ENCODE measurements around the gene ORC6. TPM values are rescaled to one million over a fixed set of nuclear protein-coding genes. Genes with fewer than 3 reads are reported as not detected.
"Not testable (repeated sequence)": the region's sequence is repeated elsewhere in the genome, so short reads cannot be mapped to it uniquely, and the experiment has no call there.

The ORC6 gene
- total and polyA plus RNA-seq, 8 donors, result 0.09 to 1.2 (median 0.53) TPM

DNA sequence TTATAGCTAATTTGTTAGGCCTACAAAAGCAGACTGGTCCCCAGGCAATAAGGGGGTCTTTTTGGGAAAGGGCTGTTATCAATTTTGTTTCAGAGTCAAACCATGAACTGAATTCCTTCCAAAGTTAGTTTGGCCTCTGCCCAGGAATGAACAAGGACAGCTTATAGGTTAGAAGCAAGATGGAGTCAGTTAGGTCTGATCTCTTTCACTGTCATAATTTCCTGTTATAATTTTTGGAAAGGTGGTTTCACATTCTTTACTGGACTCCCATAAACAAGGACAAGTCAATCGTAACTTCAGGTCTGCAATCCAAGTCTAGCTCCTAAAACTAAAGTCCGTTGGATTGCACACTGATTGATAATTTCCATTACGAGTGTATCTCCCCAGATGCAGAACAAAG lies 38.2 kb upstream of the ORC6 start:
- TF ChIP-seq CTCF (IDR thresholded peaks at IDR 0.05), result no peak
- ATAC-seq (no peak), DNase-seq (no peak), FAIRE-seq (no peak)
- Histone ChIP-seq H3K27me3 (no peaks in the 10 kb centered on the region), H3K9me3 (no peaks in the 10 kb centered on the region), H3K4me3 (no peak overlapping the region), H3K27ac (no peak overlapping the region), H3K4me1 (no peaks in the 10 kb centered on the region), H3K36me3 (no peaks in the 10 kb centered on the region)
- WGBS, 2 donors, result 71 to 74% methylated on average over 3 of the region's 3 CpGs
- intact Hi-C loops (cut with DNase I), result no loop called here

- intact Hi-C loops (cut with DNase I), result no loop called here
- TF ChIP-seq CTCF (IDR thresholded peaks at IDR 0.05), result no peak
- no peaks in the 10 kb centered on the region for H3K27me3 ChIP-seq
- no peak overlapping the region for H3K27ac ChIP-seq
- H3K36me3 ChIP-seq, result peaks cover 0 to 32% (median 0%) of the 10 kb centered on the region in 3 donors
- FAIRE-seq, result no peak
- H3K4me1 ChIP-seq, result no peaks in the 10 kb centered on the region
- 82 to 88% methylated on average over 1 of the region's 1 CpG for WGBS, 2 donors
- DNase-seq, result peak in 1 of 6 donors; percentile 49
- no peak overlapping the region for H3K4me3 ChIP-seq
- peak in 3 of 4 donors; percentile 30 to 85 (median 72) for ATAC-seq
- H3K9me3 ChIP-seq, result no peaks in the 10 kb centered on the region
These were observed 30.5 kb upstream of the ORC6 start for GRCh38 chr16:46658925-46659324.

DNA sequence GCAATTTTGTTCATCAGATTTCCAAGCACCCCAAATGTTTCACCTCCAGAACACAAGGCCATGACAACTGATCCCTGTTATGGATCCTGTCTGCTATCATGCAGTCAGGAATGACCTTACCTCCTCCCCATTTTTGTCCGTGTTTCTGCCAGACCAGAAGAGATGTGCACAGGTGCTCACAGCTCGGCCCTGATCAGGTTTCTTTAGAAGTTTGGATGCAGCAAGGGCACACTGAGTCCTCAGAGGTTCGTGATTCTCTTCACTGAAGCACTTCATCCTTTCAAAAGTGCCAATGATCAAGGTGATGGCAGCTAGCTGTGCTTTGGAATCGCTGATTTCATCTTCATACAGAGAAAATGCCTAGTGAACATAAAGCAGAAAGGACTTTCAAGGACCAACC lies 27.3 kb upstream of the ORC6 start:
- ATAC-seq, result no peak
- Histone ChIP-seq H3K36me3 (peaks cover 0 to 54% (median 0%) of the 10 kb centered on the region in 3 donors), H3K4me3 (no peak overlapping the region), H3K27ac (no peak overlapping the region), H3K9me3 (no peaks in the 10 kb centered on the region), H3K4me1 (no peaks in the 10 kb centered on the region), H3K27me3 (no peaks in the 10 kb centered on the region)
- FAIRE-seq, result no peak
- TF ChIP-seq CTCF (IDR thresholded peaks at IDR 0.05), result no peak
- DNase-seq, result no peak
- WGBS, 2 donors, result 65 to 69% methylated on average over 4 of the region's 4 CpGs
- intact Hi-C loops (cut with DNase I), result no loop called here

DNA sequence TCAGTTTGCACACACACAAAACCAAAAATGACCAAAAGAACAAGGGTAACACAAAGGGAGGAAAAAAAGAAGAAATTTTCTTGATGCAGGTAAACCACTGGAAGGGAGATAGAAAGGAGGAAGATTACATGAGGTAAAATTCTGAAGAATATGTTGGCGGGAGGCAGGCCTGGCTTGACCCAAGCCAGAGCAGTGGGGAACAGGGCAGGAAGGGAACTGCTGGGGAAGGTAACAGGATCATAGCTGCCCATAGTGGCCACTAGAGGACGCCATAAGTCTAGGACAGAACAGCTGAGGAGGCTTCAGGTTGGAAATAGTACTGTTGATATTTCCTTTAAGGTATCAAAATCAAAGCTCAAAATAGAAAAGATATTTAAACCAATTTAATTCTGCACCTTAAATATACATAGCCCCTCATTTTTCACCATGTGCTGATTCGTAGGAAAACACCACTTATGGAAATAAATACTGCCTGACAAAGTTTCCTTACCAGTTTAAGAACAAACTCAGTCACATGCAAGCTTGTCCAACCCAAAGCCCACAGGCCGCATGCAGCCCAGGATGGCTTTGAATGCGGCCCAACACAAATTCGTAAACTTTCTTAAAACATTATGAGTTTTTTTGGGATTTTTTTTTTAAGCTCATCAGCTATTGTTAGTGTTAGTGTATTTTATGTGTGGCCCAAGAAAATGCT lies 16.0 kb upstream of the ORC6 start:
- 64 to 73% methylated on average over 6 of the region's 6 CpGs for WGBS, 2 donors
- peaks cover 0 to 36% (median 24%) of the 10 kb centered on the region in 3 donors for H3K36me3 ChIP-seq
- intact Hi-C loops (cut with DNase I), result no loop called here

DNA sequence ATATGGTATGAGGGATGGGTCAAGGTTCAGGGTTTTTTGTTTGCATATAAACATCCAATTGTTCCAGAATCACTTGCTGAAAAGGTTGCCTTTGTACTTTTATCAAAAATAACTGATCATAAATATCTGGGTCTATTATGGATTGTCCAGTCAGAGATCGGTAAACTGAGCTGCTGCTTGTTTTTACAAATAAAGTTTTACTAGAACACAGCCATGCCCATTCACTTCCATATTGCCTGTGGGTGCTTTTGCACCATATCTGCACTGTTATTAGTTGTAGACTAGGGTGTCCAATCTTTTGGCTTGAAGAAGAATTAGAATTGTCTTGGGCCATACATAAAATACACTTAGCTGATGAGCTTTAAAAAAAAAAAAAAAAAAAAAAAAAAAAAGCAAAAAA lies 11.5 kb upstream of the ORC6 start:
- DNase-seq; intact Hi-C loops (cut with DNase I); FAIRE-seq; H3K4me1 ChIP-seq; H3K27me3 ChIP-seq; H3K4me3 ChIP-seq; H3K9me3 ChIP-seq; H3K27ac ChIP-seq; ATAC-seq: not testable (repeated sequence)
- peaks cover 0 to 34% (median 4%) of the 10 kb centered on the region in 3 donors for H3K36me3 ChIP-seq
- WGBS, 2 donors, result 96 to 97% methylated on average over 1 of the region's 1 CpG

More for the DNA sequence above, 16.0 kb upstream of the ORC6 start:
- DNase-seq (peak in 3 of 6 donors; percentile 26 to 36 (median 28)), FAIRE-seq (no peak), ATAC-seq (peak; percentile 75 to 94 (median 90))
- no peaks in the 10 kb centered on the region for H3K4me1 ChIP-seq
- H3K9me3 ChIP-seq, result no peaks in the 10 kb centered on the region
- H3K27me3 ChIP-seq, result no peaks in the 10 kb centered on the region
- no peak overlapping the region for H3K27ac ChIP-seq
- H3K4me3 ChIP-seq, result no peak overlapping the region
- peak; percentile 52 to 82 (median 68) for TF ChIP-seq CTCF (IDR thresholded peaks at IDR 0.05)

- intact Hi-C loops (cut with DNase I), result not testable (repeated sequence)
These were observed 7.6 kb upstream of the ORC6 start for GRCh38 chr16:46681867-46682266.

More at GRCh38 chr16:46681867-46682266, 7.6 kb upstream of the ORC6 start:
- not testable (repeated sequence) for DNase-seq, H3K27me3 ChIP-seq, ATAC-seq, H3K4me3 ChIP-seq, FAIRE-seq, H3K9me3 ChIP-seq, H3K27ac ChIP-seq
- WGBS, 2 donors, result 35 to 38% methylated on average over 2 of the region's 2 CpGs
- H3K4me1 ChIP-seq, result peaks cover 5 to 18% (median 12%) of the 10 kb centered on the region in 3 donors
- peaks cover 0 to 16% (median 0%) of the 10 kb centered on the region in 3 donors for H3K36me3 ChIP-seq

Data from pancreas (tissue), 10 donors.